HL-60 (cell line): ENCODE data around the gene ATG3.

ENCODE experiments used
- POLR2AphosphoS5 ChIP-seq: IDR thresholded peaks from 2 replicates; pipeline ENCODE4 v1.6.1; 2012; ENCODE audit warnings: low read depth
- REST ChIP-seq: IDR thresholded peaks from 2 replicates; pipeline ENCODE4 v1.6.1; 2012; ENCODE audit warnings: low read depth; ENCODE audit not compliant: insufficient replicate concordance
- TF ChIP-seq, protein P1 (sequence below): IDR thresholded peaks from one replicate; pipeline ENCODE4 v1.5.1; 2011; ENCODE audit warnings: low read length, control low read depth, inconsistent platforms; ENCODE audit not compliant: insufficient read depth

- TF ChIP-seq, protein P1, sequence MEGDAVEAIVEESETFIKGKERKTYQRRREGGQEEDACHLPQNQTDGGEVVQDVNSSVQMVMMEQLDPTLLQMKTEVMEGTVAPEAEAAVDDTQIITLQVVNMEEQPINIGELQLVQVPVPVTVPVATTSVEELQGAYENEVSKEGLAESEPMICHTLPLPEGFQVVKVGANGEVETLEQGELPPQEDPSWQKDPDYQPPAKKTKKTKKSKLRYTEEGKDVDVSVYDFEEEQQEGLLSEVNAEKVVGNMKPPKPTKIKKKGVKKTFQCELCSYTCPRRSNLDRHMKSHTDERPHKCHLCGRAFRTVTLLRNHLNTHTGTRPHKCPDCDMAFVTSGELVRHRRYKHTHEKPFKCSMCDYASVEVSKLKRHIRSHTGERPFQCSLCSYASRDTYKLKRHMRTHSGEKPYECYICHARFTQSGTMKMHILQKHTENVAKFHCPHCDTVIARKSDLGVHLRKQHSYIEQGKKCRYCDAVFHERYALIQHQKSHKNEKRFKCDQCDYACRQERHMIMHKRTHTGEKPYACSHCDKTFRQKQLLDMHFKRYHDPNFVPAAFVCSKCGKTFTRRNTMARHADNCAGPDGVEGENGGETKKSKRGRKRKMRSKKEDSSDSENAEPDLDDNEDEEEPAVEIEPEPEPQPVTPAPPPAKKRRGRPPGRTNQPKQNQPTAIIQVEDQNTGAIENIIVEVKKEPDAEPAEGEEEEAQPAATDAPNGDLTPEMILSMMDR = no peak
- TF ChIP-seq POLR2AphosphoS5 (no peak), REST (no peak)
These were observed 69.6 kb downstream of the ATG3 start for GRCh38 chr3:112492124-112492523.
